A673 (cell line): Measurements from ENCODE around the gene MFNG.

ENCODE experiments used
- EZH2 ChIP-seq: fragments of 200-600 bp; sonication (generic); IDR thresholded peaks from 2 replicates; pipeline ENCODE4 v1.6.1; 2017; ENCODE audit warnings: borderline replicate concordance, low read depth, mild to moderate bottlenecking, mixed read lengths, antibody characterized with exemption, low read length; ENCODE audit not compliant: poor library complexity, severe bottlenecking
- TF ChIP-seq, protein P1 (sequence below): fragments of 300-800, 200-600 bp; sonication (generic); conservative IDR thresholded peaks from 2 replicates; pipeline ENCODE4 v1.5.1; 2017; ENCODE audit warnings: low read depth, mild to moderate bottlenecking, antibody characterized with exemption, low read length, moderate library complexity, mixed read lengths

DNA sequence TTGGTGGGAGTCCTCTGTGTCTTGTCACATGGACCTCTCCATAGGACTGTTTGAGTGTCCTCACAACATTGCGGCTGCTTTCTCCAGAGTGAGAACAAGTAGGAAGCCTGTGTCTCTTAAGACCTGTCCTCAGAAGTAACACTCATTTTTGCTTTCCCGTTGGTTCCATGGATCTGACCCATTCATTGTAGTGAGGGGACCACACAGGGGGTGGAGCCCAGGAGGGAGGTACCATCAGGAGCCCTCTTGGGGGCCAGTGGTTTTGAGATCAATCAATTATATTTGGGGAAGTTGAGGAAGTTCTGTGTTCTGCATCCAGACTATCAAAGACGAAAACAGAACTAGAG is 53.5 kb downstream of the MFNG start:
- TF ChIP-seq, protein P1, sequence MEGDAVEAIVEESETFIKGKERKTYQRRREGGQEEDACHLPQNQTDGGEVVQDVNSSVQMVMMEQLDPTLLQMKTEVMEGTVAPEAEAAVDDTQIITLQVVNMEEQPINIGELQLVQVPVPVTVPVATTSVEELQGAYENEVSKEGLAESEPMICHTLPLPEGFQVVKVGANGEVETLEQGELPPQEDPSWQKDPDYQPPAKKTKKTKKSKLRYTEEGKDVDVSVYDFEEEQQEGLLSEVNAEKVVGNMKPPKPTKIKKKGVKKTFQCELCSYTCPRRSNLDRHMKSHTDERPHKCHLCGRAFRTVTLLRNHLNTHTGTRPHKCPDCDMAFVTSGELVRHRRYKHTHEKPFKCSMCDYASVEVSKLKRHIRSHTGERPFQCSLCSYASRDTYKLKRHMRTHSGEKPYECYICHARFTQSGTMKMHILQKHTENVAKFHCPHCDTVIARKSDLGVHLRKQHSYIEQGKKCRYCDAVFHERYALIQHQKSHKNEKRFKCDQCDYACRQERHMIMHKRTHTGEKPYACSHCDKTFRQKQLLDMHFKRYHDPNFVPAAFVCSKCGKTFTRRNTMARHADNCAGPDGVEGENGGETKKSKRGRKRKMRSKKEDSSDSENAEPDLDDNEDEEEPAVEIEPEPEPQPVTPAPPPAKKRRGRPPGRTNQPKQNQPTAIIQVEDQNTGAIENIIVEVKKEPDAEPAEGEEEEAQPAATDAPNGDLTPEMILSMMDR = no peak
- no peak for TF ChIP-seq EZH2
